Right ventricle myocardium inferior (tissue), 1 donor: ENCODE results near the gene SIGLEC9. TPM values are rescaled to one million over a fixed set of nuclear protein-coding genes. Genes with fewer than 3 reads are reported as not detected.
"Not testable (repeated sequence)": the region's sequence is repeated elsewhere in the genome, so short reads cannot be mapped to it uniquely, and the experiment has no call there.

Source experiments
- ATAC-seq: fragments of 200-7000 bp; cut with Tn5 transposase; one replicate; pipeline ENCODE4 v1.9.1; 2020; ENCODE audit warnings: mild to moderate bottlenecking, moderate library complexity
- DNase-seq: peaks from one replicate; pipeline ENCODE4 v3.0.0; 2021; ENCODE audit errors: missing footprints
- intact Hi-C: fragments of 100-400 bp; cut with DNase I; formaldehyde crosslinking; loops from one replicate; pipeline ENCODE4 v1.11.0; 2022
- total RNA-seq: library from RNA; stranded (reverse); fragmentation: NEBNext Ultra II Directional; extraction: Animal tissue kit (Norgen Biotek cat#: 25700); gene quantifications from one replicate; pipeline ENCODE4 v1.2.1, GENCODE V29; 2021
- donor health status: DM: no; HTN: yes; CAD: no; lungs with severe emphysema.

Gene SIGLEC9
- total RNA-seq, 1 donor from 2014 or later: 2.9 TPM

DNA sequence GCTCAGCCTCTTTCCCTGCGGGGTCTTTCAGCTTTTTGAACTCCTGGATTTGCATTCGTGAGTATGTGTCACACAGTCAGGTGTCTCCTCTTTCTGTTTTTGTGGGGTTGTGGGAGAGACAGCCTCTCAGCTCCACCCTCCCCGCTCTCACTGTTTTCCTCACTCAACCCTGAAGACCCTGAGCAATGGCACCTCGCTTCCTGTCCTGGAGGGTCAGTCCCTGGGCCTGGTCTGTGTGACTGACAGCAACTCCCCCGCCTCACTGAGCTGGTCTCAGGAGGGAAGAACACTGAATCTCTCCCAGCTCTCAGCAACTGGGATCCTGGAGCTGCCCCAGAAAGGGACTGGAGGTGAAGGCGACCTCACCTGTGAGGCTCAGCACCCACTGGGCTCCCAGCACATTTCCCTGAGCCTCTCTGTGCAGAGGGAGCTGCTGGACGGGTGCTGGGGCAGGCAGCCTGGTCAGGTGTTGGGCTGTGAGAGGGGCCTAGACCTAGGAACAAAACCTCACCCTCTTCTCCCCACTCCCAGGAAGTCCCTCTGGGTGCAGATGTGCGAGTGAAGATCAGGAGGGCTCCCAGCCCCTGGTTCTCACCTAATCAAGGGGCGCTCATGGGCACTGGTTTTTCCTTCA lies 13.2 kb downstream of the SIGLEC9 start:
- DNase-seq (no peak), ATAC-seq (no peak)
- intact Hi-C loops: no loop called here

DNA sequence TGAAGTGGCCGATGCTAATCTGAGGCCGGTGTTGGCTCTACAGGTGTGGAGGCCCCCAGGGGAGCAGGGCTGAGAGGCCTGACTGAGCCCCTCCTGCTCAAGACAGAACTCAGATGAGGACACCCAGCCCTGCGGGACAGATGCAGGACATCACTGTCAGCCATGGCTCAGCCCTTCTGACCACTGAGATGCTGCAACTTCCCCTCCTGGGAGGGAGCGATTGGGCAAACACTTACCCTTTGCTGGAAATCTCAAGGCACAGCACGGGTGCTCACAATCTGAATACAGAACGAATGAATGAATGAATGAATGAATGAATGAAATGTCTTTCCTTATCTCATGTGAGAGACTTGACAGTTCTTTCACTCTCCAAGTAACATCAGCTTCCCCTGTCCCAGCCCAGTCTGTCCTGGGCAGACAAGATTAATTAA lies 13.9 kb downstream of the SIGLEC9 start:
- intact Hi-C loops: no loop called here
- peak; percentile 84 for DNase-seq
- ATAC-seq: peak; percentile 63

DNA sequence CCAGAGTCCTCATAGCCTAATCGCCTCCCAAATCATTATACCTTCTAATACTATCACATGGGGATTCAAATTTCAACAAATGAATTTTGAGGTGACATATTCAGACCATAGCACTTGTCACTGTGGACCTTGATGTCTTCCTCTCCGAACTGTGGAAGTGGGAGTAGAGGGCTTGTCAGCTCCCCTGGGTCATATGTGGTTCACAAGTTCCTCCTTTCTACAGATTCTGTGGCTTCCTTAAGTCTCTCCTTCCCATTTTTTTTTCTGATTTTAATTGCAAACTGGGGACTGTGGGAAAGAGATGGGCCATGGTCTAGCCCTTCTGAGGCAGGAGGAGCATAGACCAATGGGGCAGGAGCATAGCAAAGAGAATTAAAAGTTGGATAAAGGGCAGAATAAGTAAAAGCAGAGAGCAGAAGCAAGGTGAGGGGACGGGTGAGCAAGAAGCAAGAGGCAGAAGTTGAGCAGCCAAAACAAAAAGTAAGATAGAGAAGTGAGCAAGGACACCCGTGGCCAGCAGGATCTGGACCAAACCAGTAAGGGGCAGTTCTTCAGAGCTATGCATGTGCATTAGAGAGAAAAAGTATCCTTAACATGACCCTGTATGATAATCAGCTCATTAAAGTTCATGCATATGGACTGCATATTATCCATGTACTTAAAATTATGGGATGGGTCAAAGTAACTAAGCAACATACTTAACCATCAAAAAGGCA lies 14.8 kb downstream of the SIGLEC9 start:
- intact Hi-C loops: no loop called here
- no peak for DNase-seq
- ATAC-seq: no peak

DNA sequence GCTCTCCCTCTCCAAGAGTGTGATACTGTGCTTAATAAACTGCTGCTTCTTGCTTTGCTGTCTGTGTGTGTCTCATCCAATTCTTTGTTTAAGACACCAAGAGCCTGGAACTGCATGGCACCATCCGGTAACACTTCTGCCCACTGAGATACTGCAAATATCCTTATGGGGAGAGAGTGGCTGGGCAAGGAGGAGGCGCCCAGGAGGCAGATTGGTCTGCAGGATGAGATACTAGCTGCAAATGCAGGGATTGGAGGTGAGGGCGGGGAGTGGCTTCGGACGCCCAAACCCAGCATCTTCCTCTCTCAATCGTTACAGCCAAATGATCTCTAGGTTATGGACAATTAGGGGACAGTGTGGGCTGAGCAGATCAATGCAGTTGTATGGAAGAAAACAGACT lies 15.7 kb downstream of the SIGLEC9 start:
- DNase-seq (no peak), ATAC-seq (no peak)
- intact Hi-C loops: no loop called here

DNA sequence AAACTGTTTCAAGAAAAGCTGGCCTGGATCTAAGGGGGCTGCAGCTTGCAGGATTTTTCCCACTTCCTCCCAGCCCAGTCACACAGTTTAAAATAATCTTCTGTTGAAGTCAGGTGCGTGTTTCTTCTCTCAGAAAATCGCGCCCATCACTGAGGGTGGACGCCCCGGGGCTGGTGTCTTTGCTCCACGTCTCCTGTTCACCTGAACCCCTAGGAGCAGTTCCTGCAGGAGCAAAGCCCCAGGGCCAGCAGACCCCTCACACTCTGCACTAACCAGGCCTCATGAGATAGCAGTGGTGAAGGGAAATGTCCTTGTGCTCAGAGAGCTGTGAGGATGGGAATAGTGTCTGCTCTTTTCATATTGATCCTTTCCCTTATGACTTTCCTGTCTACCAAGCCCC lies 16.5 kb downstream of the SIGLEC9 start:
- intact Hi-C loops: no loop called here

DNA sequence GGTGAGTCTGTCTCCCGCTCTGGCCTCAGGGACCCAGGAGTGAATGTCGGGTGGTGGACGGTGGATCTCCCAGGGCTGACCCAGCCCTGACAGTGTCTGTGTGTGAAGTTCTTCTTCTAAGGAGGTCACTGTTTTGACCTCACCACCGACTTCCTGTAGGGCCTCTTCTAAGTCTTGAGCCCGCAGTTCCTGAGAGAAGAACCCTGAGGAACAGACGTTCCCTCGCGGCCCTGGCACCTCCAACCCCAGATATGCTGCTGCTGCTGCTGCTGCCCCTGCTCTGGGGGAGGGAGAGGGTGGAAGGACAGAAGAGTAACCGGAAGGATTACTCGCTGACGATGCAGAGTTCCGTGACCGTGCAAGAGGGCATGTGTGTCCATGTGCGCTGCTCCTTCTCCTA lies 17.4 kb downstream of the SIGLEC9 start, which contains the start of gene SIGLEC7:
SIGLEC7 (plus strand) TSS at position 183 of the 400 bp plus-strand sequence; CDS start at position 252, 69 bp downstream.
- intact Hi-C loops: no loop called here
- ATAC-seq: peak; percentile 72
- DNase-seq: peak; percentile 81

More for the DNA sequence above, 16.5 kb downstream of the SIGLEC9 start:
- ATAC-seq (no peak), DNase-seq (no peak)

DNA sequence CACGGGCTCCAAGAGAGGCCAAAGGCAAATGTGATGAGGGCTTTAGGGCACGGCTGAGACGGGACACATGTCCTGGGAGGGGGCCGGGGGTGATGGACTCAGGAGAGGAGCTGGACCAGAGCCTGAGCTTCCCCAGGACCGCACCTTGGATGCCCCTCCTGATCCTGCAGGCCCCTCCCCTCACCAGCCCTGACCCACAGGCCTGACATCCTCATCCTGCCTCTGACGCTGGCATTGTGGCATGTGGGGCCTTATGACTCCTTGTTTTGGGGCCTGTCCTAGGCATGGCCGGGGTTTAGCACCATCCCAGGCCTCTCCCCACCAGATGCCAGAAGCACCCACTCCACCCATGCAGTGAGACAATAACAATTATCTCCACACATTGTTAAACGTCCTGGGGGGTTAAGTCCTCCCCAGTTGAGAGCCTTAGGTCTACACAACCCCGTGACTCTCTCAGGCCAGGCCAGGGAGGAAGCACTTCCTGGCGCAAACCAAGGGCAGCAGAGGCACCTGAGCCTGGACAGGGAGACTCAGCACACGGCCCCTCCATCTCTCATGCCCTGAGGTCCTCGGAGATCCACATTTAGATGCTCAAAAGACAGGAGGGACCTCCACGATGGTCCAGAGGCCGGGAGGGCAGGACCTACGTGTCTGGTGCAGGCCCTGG lies 18.2 kb downstream of the SIGLEC9 start:
- intact Hi-C loops, DNase-seq, ATAC-seq: not testable (repeated sequence)

DNA sequence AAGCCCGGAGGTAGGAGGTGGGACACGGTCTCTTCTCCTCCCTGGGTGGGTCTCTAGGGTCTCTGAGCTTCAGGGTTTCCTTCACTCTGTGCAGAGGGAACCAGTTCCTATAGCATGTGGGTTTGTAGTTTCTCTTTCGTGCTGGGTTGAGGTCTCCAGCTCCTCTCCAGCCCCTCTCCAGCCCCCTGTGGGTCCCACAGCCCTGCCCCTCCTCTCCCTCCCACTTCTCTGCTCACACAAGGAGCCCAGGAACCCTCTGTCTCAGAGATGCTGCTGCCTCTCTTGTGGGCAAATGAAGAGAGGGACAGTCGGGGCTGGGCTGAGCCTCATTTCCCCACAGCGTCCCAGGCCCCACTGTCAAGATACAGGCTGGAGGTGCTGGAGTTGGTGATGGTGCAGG lies 18.8 kb downstream of the SIGLEC9 start:
- no peak for DNase-seq
- ATAC-seq: no peak
- intact Hi-C loops: no loop called here

DNA sequence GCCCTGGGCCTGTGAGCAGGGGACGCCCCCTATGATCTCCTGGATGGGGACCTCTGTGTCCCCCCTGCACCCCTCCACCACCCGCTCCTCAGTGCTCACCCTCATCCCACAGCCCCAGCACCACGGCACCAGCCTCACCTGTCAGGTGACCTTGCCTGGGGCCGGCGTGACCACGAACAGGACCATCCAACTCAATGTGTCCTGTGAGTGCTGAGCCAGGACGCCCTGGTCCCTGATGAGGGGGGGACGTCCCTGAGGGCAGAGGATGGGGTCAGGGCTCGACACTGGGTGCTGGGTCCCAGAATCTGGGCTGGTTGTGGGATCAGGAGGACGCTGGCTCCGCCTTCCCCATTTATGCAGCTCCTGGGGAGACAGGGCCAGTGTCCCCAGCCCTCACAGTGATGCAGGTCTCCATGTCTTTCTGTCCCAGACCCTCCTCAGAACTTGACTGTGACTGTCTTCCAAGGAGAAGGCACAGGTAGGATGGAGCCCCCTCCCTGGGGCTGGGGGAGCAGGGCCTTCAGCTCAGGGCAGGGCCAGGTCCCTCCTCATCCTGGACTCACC lies 19.9 kb downstream of the SIGLEC9 start:
- DNase-seq (no peak), ATAC-seq (no peak)
- intact Hi-C loops: no loop called here

DNA sequence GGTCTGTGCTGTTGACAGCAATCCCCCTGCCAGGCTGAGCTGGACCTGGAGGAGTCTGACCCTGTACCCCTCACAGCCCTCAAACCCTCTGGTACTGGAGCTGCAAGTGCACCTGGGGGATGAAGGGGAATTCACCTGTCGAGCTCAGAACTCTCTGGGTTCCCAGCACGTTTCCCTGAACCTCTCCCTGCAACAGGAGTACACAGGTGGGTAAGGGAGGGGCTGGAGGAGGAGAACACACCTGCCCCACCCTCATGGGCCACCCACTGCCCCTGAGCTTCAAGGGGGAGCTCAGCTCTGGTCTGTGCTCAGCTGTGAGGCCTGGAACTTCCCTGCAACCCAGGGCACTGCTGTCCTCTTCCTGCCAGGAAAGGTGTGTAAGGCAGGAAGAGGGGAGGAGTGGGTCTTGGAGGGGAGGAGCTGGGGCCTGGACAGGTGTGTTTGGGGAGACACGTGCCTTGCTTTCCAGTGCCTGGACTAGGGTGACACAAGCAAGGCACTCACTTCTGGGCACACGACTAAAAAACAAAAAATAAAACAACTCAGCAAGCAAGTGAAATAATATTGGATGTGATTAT lies 21.3 kb downstream of the SIGLEC9 start:
- no peak for ATAC-seq
- intact Hi-C loops: no loop called here
- DNase-seq: no peak

DNA sequence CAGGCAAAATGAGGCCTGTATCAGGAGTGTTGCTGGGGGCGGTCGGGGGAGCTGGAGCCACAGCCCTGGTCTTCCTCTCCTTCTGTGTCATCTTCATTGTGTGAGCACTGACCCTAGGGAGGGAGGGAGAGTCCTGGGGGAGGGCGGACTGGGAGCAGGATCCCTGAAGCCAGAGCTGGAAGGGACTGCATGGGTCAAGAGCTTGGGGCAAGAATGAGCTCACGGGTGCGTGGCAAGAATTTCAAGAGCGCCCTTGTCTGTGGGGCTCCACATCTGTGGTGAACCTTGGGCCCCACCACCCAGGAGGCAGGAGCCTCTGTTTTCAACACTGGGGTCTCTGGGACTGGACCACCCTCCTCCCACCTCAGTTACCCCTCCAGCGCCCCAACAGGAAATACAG lies 22.0 kb downstream of the SIGLEC9 start:
- intact Hi-C loops: no loop called here
- ATAC-seq: no peak
- DNase-seq: no peak

DNA sequence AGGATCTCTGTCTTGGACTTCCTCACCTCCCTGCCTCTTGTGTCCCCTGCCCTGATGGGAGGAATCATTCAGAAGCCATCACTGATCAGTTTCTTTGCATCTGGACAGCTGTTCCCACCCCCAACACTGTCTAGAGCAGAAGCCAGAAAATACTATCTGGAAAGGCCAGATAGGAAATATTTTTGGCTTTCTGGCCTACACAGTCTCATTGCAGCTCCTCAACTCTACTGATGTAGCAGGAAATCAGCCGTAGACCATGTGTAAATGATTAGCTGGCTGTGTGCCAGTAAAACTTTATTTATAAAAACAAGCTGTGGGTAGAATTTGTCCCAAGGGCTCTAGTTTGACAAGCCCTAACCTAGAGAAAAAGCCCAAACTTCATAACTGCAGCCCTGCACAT lies 23.0 kb downstream of the SIGLEC9 start:
- intact Hi-C loops: no loop called here
- ATAC-seq (peak; percentile 34), DNase-seq (no peak)

DNA sequence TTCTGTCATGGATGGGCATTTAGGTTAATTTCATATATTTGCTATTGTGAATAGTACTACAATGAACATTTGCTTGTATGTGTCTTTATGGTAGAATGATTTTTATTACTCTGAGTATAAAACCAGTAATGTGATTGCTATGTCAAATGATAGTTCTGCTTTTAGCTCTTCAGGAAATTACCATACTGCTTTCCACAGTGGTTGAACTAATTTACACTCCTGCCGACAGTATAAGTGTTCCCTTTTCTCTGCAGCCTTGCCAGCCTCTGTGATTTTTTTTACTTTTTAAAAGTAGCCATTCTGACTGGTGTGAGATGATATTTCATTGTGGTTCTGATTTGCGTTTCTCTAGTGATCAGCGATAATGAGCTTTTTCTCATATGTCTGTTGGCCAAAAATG lies 23.9 kb downstream of the SIGLEC9 start:
- no peak for ATAC-seq
- intact Hi-C loops: no loop called here
- DNase-seq: no peak

DNA sequence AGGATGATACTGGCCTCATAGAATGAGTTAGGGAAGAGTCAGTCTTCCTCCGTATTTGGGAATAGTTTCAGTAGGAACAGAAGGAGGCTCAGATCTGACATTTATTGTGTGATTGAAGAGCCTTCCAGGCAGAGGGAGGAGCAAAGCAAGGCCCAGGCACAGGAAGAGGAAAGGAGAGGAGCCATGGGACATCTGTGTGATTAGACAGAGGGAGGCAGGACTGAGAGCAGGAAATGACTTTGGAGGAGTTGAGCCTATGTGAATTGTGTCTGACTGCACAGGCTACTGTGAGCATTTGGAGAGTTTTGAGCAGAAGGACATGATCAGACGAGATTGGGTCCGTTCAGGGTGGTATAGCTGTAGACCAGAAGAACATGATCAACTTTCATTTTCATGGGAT lies 25.9 kb downstream of the SIGLEC9 start:
- no peak for DNase-seq
- intact Hi-C loops: no loop called here
- ATAC-seq: no peak

DNA sequence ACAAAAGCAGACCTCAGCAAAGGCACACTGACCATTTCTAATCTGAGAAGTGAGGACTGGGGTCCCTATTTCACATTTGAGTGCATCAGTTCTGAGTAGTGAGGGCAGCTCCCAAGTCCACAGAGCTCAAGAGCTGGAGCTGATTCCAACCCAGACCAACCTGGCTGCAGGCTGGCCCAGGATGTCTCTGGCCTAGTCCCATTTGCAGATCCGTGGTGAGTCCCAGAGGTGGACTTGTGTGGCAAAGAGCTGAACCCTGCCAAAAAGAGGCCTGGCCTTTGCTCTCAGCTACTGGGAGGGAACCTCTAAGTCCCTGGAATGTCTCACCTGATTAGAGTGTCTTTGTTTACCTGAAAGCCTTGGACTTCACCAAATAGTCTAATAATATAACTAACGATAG lies 32.0 kb downstream of the SIGLEC9 start:
- intact Hi-C loops: no loop called here
- DNase-seq (no peak), ATAC-seq (no peak)

DNA sequence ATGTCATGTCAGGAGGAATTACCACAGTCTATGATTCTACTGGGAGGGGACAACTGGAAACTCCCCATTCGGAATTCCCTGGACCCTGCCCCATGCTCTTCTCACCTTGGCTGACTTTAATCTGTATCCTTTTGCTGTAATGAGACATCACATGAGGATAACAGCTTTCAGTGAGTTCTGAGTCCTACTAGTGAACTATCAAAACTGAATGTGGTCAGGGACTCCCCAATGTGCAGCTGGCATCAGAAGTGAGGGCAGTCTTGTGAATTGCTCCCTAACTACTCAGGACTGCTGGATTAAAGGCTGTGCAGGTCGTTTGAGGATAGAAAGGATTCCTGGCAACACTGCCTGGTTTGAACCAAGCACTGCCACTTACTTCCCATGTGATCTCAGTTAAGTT lies 32.6 kb downstream of the SIGLEC9 start:
- DNase-seq (no peak), ATAC-seq (no peak)
- intact Hi-C loops: no loop called here

DNA sequence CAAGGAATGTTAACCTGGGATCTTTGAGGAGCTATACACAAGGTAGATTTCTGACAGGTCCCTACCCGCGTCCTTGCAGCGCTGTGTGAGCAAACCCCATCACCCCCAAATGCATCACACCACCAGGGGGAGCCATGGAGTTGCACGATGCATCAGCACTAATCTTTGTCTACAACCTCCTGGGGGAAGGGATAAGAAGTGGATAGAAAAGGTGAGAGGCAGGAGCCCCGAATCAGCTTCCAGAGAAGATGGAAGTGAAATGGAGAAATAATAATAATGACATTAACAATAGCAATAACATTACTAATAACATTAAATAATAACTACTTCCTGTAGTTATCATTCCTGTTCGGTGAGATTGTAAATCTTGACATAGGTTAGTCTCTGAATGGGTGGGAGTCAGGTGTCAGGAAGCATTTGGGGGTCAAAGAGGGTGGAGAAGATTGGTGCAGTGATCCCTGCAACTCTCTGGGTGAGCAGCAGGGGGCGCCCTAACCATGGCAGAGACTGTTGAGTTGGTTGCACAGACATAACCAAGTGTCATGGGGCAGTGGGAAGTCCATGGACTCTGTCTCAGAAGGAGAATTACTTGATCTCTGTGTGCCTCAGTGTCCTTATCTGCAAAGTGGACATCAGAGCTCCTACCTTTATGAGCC lies 33.9 kb downstream of the SIGLEC9 start:
- no peak for ATAC-seq
- intact Hi-C loops: no loop called here
- peak; percentile 86 for DNase-seq

DNA sequence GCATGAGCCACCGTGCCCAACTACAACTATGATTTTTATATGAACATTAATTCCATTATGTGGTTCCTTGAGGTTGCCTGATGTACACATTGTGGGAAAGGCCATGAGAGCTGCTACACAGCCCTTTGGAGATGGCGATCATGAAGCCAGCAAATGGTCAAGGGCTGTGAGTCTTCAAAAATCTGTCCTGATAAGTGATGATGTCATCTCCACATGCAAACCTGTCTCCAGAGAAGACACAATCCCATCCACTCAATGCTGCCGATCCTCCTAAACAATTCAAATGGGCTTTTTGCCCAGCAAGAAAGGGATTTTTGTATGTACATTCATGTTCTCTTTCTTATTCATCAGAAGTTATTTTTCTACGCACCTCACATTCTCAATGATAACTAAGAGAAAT lies 35.0 kb downstream of the SIGLEC9 start:
- ATAC-seq: no peak
- intact Hi-C loops: loop anchor here (10.0 kb wide), 1 partner anchor 145 kb away; the partner anchor contains the start of gene KLK10

DNA sequence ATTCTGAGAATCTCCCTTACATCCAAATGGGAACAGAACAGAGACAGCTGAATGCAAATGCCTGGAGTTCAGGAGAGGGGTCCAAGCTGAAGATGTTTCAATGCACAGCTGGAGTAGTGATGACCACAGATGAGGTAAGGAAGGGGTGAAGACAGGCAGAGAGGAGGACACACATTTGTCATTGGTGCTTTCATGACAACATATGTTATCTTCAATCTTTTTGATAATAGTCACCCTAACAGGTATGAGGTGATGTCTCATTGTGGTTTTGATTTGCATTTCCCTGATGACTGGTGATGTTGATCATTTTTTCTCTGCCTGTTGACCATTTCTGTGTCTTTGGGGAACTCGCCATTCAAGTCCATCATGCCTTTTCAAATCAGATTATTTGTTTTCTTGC lies 36.6 kb downstream of the SIGLEC9 start:
- intact Hi-C loops: loop anchor here (10.0 kb wide), 1 partner anchor 146 kb away; the partner anchor contains the start of gene KLK10
- DNase-seq (no peak), ATAC-seq (no peak)

More for the DNA sequence above, 35.0 kb downstream of the SIGLEC9 start:
- DNase-seq: no peak
